HAP-1 (cell line): ENCODE data around the gene LUC7L2.
"Not testable (repeated sequence)": the region's sequence is repeated elsewhere in the genome, so short reads cannot be mapped to it uniquely, and the experiment has no call there.

Experiments
- DNase-seq, 2 experiments: peaks; one replicate each; pipeline ENCODE4 v3.0.0-alpha.2; 2016 to 2020; ENCODE audit warnings: low spot score in 2 of 2
- H3K27me3 ChIP-seq: fragments of 250-450 bp; sonication (Bioruptor Pico); 2 replicates; pipeline ENCODE4 v1.5.1; 2020; ENCODE audit warnings: low read depth, mild to moderate bottlenecking, moderate library complexity
- H3K36me3 ChIP-seq: fragments of 250-450 bp; sonication (Bioruptor Pico); replicated peaks from 2 replicates; pipeline ENCODE4 v1.5.1; 2020; ENCODE audit warnings: mild to moderate bottlenecking
- H3K4me1 ChIP-seq: fragments of 250-450 bp; sonication (Bioruptor Pico); 2 replicates; pipeline ENCODE4 v1.5.1; 2020; ENCODE audit warnings: mild to moderate bottlenecking
- H3K4me3 ChIP-seq: fragments of 250-450 bp; sonication (Bioruptor Pico); 2 replicates; pipeline ENCODE4 v1.5.1; 2020; ENCODE audit warnings: mild to moderate bottlenecking, moderate library complexity
- H3K9me3 ChIP-seq: fragments of 250-450 bp; sonication (Bioruptor Pico); 2 replicates; pipeline ENCODE4 v1.5.1; 2020; ENCODE audit warnings: mild to moderate bottlenecking, moderate library complexity
- in situ Hi-C: fragments of 300-500 bp; cut with MboI; formaldehyde crosslinking; loops from 3 replicates; pipeline ENCODE4 v1.14.3; 2020; ENCODE audit warnings: low sequenced_read_pairs, inconsistent platforms, mixed read lengths

Gene LUC7L2

GRCh38 chr7:139393621-139394211 lies 34.0 kb downstream of the LUC7L2 start:
- peaks cover 81% of the 10 kb centered on the region for H3K36me3 ChIP-seq
- H3K9me3 ChIP-seq: no peaks in the 10 kb centered on the region
- no peak for DNase-seq
- H3K4me3 ChIP-seq: no peak overlapping the region
- in situ Hi-C loops: no loop called here
- peaks cover 4% of the 10 kb centered on the region; the same call in 1 of the 2 replicates for H3K4me1 ChIP-seq
- no peaks in the 10 kb centered on the region for H3K27me3 ChIP-seq

- no peak for DNase-seq
- no peaks in the 10 kb centered on the region for H3K9me3 ChIP-seq
- H3K36me3 ChIP-seq: peaks cover 79% of the 10 kb centered on the region
- H3K27me3 ChIP-seq: no peaks in the 10 kb centered on the region
- peaks cover 4% of the 10 kb centered on the region; the same call in 1 of the 2 replicates for H3K4me1 ChIP-seq
- in situ Hi-C loops: no loop called here
- no peak overlapping the region for H3K4me3 ChIP-seq
These were observed 34.8 kb downstream of the LUC7L2 start for GRCh38 chr7:139394540-139394939.

GRCh38 chr7:139396323-139396951 lies 36.7 kb downstream of the LUC7L2 start:
- Histone ChIP-seq H3K9me3 (no peaks in the 10 kb centered on the region), H3K4me3 (no peak overlapping the region), H3K4me1 (peaks cover 4% of the 10 kb centered on the region; the same call in 1 of the 2 replicates), H3K27me3 (no peaks in the 10 kb centered on the region), H3K36me3 (peaks cover 74% of the 10 kb centered on the region)
- in situ Hi-C loops: no loop called here
- no peak for DNase-seq

GRCh38 chr7:139397192-139397591 lies 37.5 kb downstream of the LUC7L2 start:
- in situ Hi-C loops: no loop called here
- no peak overlapping the region for H3K4me3 ChIP-seq
- no peaks in the 10 kb centered on the region for H3K27me3 ChIP-seq
- H3K4me1 ChIP-seq: peaks cover 4% of the 10 kb centered on the region; the same call in 1 of the 2 replicates
- peaks cover 74% of the 10 kb centered on the region for H3K36me3 ChIP-seq
- no peak for DNase-seq
- H3K9me3 ChIP-seq: no peaks in the 10 kb centered on the region

- Histone ChIP-seq H3K27me3 (no peaks in the 10 kb centered on the region), H3K9me3 (no peaks in the 10 kb centered on the region), H3K4me3 (no peak overlapping the region)
These were observed 43.9 kb downstream of the LUC7L2 start for GRCh38 chr7:139403601-139404000.

GRCh38 chr7:139407555-139407954 lies 47.9 kb downstream of the LUC7L2 start:
- in situ Hi-C loops: no loop called here
- no peak for DNase-seq
- Histone ChIP-seq H3K36me3 (peaks cover 86% of the 10 kb centered on the region), H3K4me3 (no peak overlapping the region), H3K9me3 (no peaks in the 10 kb centered on the region), H3K27me3 (no peaks in the 10 kb centered on the region), H3K4me1 (no peaks in the 10 kb centered on the region; the same call in 1 of the 2 replicates)

More at GRCh38 chr7:139403601-139404000, 43.9 kb downstream of the LUC7L2 start:
- in situ Hi-C loops: no loop called here
- Histone ChIP-seq H3K36me3 (peaks cover 86% of the 10 kb centered on the region), H3K4me1 (no peaks in the 10 kb centered on the region)
- no peak for DNase-seq

GRCh38 chr7:139414743-139415402 lies 55.2 kb downstream of the LUC7L2 start:
- H3K27me3 ChIP-seq, H3K9me3 ChIP-seq, H3K4me1 ChIP-seq, DNase-seq, H3K4me3 ChIP-seq, in situ Hi-C loops: not testable (repeated sequence)
- H3K36me3 ChIP-seq: peaks cover 78% of the 10 kb centered on the region

- no peak overlapping the region for H3K4me3 ChIP-seq
- peaks cover 70% of the 10 kb centered on the region for H3K36me3 ChIP-seq
- no peaks in the 10 kb centered on the region for H3K27me3 ChIP-seq
- no peak for DNase-seq
- in situ Hi-C loops: no loop called here
- H3K4me1 ChIP-seq: no peaks in the 10 kb centered on the region
- no peaks in the 10 kb centered on the region for H3K9me3 ChIP-seq
These were observed 56.7 kb downstream of the LUC7L2 start for GRCh38 chr7:139416405-139416804.

- Histone ChIP-seq H3K27me3 (no peaks in the 10 kb centered on the region), H3K4me1 (no peaks in the 10 kb centered on the region), H3K9me3 (no peaks in the 10 kb centered on the region), H3K36me3 (peaks cover 69% of the 10 kb centered on the region), H3K4me3 (no peak overlapping the region)
- in situ Hi-C loops: no loop called here
- no peak for DNase-seq
These were observed 57.8 kb downstream of the LUC7L2 start for GRCh38 chr7:139417478-139417877.

- Histone ChIP-seq H3K36me3 (peaks cover 62% of the 10 kb centered on the region), H3K4me1 (no peaks in the 10 kb centered on the region), H3K9me3 (no peaks in the 10 kb centered on the region), H3K4me3 (no peak overlapping the region), H3K27me3 (no peaks in the 10 kb centered on the region)
- in situ Hi-C loops: no loop called here
- no peak for DNase-seq
These were observed 61.4 kb downstream of the LUC7L2 start for GRCh38 chr7:139421123-139421522.

- H3K4me1 ChIP-seq: no peaks in the 10 kb centered on the region
- DNase-seq: no peak
- in situ Hi-C loops: no loop called here
- H3K4me3 ChIP-seq: no peak overlapping the region
- H3K9me3 ChIP-seq: no peaks in the 10 kb centered on the region
- H3K27me3 ChIP-seq: no peaks in the 10 kb centered on the region
- H3K36me3 ChIP-seq: peaks cover 52% of the 10 kb centered on the region
These were observed 62.4 kb downstream of the LUC7L2 start for GRCh38 chr7:139422126-139422525.

- Histone ChIP-seq H3K4me1 (no peaks in the 10 kb centered on the region), H3K27me3 (no peaks in the 10 kb centered on the region; the same call in 1 of the 2 replicates), H3K4me3 (no peak overlapping the region), H3K36me3 (peaks cover 43% of the 10 kb centered on the region), H3K9me3 (no peaks in the 10 kb centered on the region)
- DNase-seq: no peak
- in situ Hi-C loops: no loop called here
These were observed 63.4 kb downstream of the LUC7L2 start for GRCh38 chr7:139423091-139423490.

GRCh38 chr7:139424004-139424403 lies 64.3 kb downstream of the LUC7L2 start:
- H3K9me3 ChIP-seq: no peaks in the 10 kb centered on the region
- peaks cover 34% of the 10 kb centered on the region for H3K36me3 ChIP-seq
- peaks cover 2% of the 10 kb centered on the region for H3K4me1 ChIP-seq
- in situ Hi-C loops: no loop called here
- H3K4me3 ChIP-seq: no peak overlapping the region
- no peaks in the 10 kb centered on the region; the same call in 1 of the 2 replicates for H3K27me3 ChIP-seq
- DNase-seq: no peak

- in situ Hi-C loops, H3K4me3 ChIP-seq, DNase-seq, H3K27me3 ChIP-seq, H3K9me3 ChIP-seq: not testable (repeated sequence)
- peaks cover 16% of the 10 kb centered on the region for H3K4me1 ChIP-seq
- H3K36me3 ChIP-seq: peaks cover 23% of the 10 kb centered on the region
These were observed 66.0 kb downstream of the LUC7L2 start for GRCh38 chr7:139425701-139426100.
